PC-3 (cell line): ENCODE measurements around the gene SLC1A2.

Experiments
- CTCF ChIP-seq: fragments of 300-600 bp; sonication (generic); conservative IDR thresholded peaks from 2 replicates; pipeline ENCODE4 v1.5.1; 2017; ENCODE audit warnings: antibody characterized with exemption, low read depth, mild to moderate bottlenecking, low read length
- EZH2 ChIP-seq: fragments of 300-600 bp; sonication (generic); IDR thresholded peaks from one replicate; pipeline ENCODE4 v1.6.1; 2017; ENCODE audit warnings: antibody characterized with exemption, mild to moderate bottlenecking, low read length; ENCODE audit not compliant: unreplicated experiment

GRCh38 chr11:35214226-35214770 lies 205.1 kb downstream of the SLC1A2 start:
- TF ChIP-seq CTCF = no peak
- no peak for TF ChIP-seq EZH2
